C4-2B (cell line): ENCODE measurements around the gene KCNH3.
"Not testable (repeated sequence)": the region's sequence is repeated elsewhere in the genome, so short reads cannot be mapped to it uniquely, and the experiment has no call there.

Experiments
- H3K27ac ChIP-seq: fragments of 450-650 bp; 2 replicates; pipeline ENCODE4 v1.5.1; 2017
- ZFX ChIP-seq: fragments of 450-650 bp; IDR thresholded peaks from 2 replicates; pipeline ENCODE4 v1.6.1; 2017
- TF ChIP-seq, protein P1 (sequence below): fragments of 450-650 bp; conservative IDR thresholded peaks from 2 replicates; pipeline ENCODE4 v1.5.1; 2017; ENCODE audit warnings: mild to moderate bottlenecking

KCNH3 gene

GRCh38 chr12:49588721-49589516 lies 50.1 kb downstream of the KCNH3 start:
- TF ChIP-seq ZFX, result no peak
- TF ChIP-seq, protein P1, sequence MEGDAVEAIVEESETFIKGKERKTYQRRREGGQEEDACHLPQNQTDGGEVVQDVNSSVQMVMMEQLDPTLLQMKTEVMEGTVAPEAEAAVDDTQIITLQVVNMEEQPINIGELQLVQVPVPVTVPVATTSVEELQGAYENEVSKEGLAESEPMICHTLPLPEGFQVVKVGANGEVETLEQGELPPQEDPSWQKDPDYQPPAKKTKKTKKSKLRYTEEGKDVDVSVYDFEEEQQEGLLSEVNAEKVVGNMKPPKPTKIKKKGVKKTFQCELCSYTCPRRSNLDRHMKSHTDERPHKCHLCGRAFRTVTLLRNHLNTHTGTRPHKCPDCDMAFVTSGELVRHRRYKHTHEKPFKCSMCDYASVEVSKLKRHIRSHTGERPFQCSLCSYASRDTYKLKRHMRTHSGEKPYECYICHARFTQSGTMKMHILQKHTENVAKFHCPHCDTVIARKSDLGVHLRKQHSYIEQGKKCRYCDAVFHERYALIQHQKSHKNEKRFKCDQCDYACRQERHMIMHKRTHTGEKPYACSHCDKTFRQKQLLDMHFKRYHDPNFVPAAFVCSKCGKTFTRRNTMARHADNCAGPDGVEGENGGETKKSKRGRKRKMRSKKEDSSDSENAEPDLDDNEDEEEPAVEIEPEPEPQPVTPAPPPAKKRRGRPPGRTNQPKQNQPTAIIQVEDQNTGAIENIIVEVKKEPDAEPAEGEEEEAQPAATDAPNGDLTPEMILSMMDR, result no peak
- H3K27ac ChIP-seq, result no peak overlapping the region

DNA sequence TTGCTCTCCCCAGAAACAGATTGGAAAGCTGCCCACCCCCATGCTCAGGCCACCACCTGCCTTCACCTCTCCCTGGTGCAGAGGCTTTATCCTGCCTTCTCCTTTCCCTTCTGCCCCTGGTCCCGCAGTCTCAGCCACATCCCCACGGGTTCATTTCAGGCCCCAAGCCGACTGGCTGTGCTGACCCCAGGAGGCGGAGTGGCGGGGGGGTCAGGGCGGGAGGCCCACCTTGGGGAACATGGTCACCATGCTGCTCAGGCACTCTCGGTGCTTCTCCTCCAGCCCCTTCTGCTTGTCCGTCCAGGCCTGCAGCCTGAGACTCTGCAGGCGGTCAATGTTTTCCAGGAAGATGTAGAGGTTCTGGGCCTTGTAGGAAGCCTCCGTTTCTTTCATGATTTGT lies 59.7 kb downstream of the KCNH3 start:
- no peak overlapping the region for H3K27ac ChIP-seq
- TF ChIP-seq, protein P1, result no peak
- no peak for TF ChIP-seq ZFX

DNA sequence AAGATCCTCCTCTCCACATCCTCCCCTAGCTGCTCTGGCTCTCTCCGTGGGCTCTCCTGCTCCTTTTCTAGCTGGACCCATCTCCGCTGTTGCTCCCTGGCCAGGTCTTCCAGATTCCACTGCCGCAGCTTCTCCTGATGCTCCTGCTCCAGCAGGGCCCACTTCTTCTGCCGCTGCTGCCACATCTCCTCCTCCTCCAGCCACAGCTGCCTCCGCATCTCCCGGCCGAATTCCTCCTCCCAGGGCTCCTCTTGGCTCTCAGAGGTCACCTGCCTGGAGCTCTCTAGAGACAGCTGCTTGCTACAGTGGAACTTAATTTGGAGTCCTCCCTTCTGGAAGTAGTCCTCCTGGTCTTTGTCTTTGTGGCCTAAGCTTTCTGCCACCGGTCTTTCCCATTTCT lies 61.1 kb downstream of the KCNH3 start:
- TF ChIP-seq, protein P1, result no peak
- no peak for TF ChIP-seq ZFX
- no peak overlapping the region for H3K27ac ChIP-seq

GRCh38 chr12:49603721-49604120 lies 64.9 kb downstream of the KCNH3 start:
- TF ChIP-seq, protein P1, result no peak
- no peak for TF ChIP-seq ZFX
- H3K27ac ChIP-seq, result no peak overlapping the region

- H3K27ac ChIP-seq, result no peak overlapping the region
- TF ChIP-seq ZFX, result no peak
- TF ChIP-seq, protein P1, result no peak
Measured at GRCh38 chr12:49604856-49605255, 66.0 kb downstream of the KCNH3 start.

DNA sequence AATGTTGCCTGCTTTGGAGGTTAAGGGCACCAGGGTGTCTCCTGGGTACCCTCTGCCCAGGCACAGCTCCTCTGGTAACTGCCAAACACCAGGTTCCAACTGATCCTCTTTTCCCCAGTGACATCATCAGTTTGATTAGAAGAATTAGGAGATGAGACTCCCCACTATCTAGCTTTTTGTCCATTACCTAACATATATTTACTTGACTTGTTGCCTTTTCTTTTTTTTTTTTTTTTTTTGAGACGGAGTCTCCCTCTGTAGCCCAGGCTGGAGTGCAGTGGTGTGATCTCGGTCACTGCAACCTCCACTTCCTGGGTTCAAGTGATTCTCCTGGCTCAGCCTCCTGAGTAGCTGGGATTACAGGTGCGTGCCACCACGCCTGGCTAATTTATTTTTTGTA lies 66.7 kb downstream of the KCNH3 start, which contains the start of gene FAM186B:
TSS of gene FAM186B (minus strand) at position 101 of the 400 bp plus-strand sequence. CDS start 162 bp downstream, outside the sequence.
- not testable (repeated sequence) for H3K27ac ChIP-seq
